WERI-Rb-1 (cell line): ENCODE measurements around the gene PRLH.

Experiments
- DNase-seq: peaks from one replicate; pipeline ENCODE4 v3.0.0-alpha.2; 2020
- H3K27ac ChIP-seq: fragments of 250-450 bp; sonication (Bioruptor Pico); 2 replicates; pipeline ENCODE4 v1.5.1; 2020; ENCODE audit warnings: mild to moderate bottlenecking, moderate library complexity
- H3K27me3 ChIP-seq: fragments of 250-450 bp; sonication (Bioruptor Pico); 2 replicates; pipeline ENCODE4 v1.5.1; 2021; ENCODE audit warnings: mild to moderate bottlenecking, low read depth, moderate library complexity; ENCODE audit not compliant: insufficient read depth, severe bottlenecking
- H3K36me3 ChIP-seq: fragments of 250-450 bp; sonication (Bioruptor Pico); 2 replicates; pipeline ENCODE4 v1.5.1; 2020; ENCODE audit warnings: mild to moderate bottlenecking, moderate library complexity
- H3K4me3 ChIP-seq: 2 replicates; pipeline ENCODE4 v1.5.1; 2011; ENCODE audit warnings: low read depth, mild to moderate bottlenecking, control low read depth, low read length
- H3K9me3 ChIP-seq: fragments of 250-450 bp; sonication (Bioruptor Pico); 2 replicates; pipeline ENCODE4 v1.5.1; 2021; ENCODE audit warnings: mild to moderate bottlenecking, moderate library complexity; ENCODE audit not compliant: severe bottlenecking
- TF ChIP-seq, protein P1 (sequence below): IDR thresholded peaks from 2 replicates; pipeline ENCODE4 v1.5.1; 2011; ENCODE audit warnings: low read depth, mild to moderate bottlenecking, control low read depth, inconsistent platforms, low read length

The PRLH gene

DNA sequence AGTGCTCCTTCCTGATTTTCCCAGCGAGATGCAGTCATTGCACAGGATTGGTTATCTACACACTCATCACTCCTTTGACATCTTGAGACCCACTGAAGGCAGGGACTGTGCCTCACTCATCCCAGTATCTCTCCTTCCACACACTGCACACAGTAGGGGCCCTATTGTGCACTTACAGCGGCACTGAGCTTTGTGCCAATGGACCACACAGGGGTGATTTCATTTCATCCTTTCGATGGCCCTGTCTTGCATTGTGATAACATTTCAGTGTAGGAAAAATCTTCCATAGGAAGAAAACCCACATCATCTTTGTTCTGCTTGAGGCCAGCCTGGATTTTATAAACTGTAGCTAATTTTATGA lies 50.0 kb downstream of the PRLH start:
- H3K9me3 ChIP-seq: no peaks in the 10 kb centered on the region
- H3K27ac ChIP-seq: no peak overlapping the region
- no peaks in the 10 kb centered on the region for H3K36me3 ChIP-seq
- H3K27me3 ChIP-seq: no peaks in the 10 kb centered on the region
- DNase-seq: no peak
- H3K4me3 ChIP-seq: no peak overlapping the region
- TF ChIP-seq, protein P1, sequence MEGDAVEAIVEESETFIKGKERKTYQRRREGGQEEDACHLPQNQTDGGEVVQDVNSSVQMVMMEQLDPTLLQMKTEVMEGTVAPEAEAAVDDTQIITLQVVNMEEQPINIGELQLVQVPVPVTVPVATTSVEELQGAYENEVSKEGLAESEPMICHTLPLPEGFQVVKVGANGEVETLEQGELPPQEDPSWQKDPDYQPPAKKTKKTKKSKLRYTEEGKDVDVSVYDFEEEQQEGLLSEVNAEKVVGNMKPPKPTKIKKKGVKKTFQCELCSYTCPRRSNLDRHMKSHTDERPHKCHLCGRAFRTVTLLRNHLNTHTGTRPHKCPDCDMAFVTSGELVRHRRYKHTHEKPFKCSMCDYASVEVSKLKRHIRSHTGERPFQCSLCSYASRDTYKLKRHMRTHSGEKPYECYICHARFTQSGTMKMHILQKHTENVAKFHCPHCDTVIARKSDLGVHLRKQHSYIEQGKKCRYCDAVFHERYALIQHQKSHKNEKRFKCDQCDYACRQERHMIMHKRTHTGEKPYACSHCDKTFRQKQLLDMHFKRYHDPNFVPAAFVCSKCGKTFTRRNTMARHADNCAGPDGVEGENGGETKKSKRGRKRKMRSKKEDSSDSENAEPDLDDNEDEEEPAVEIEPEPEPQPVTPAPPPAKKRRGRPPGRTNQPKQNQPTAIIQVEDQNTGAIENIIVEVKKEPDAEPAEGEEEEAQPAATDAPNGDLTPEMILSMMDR: no peak
